T-helper 1 cell treated with Interleukin-12 subunit alpha and Interleukin-12 subunit beta and Interleukin-4 antibody, amounts not matched to agents 30 μg/mL and 1 μg/mL, for 36 hours (primary cell): ENCODE measurements around the gene TTLL5.

ENCODE experiments used
- H3K27ac Mint-ChIP-seq: one replicate; pipeline ENCODE4 v1.8.0; 2021; ENCODE audit warnings: mild to moderate bottlenecking, mixed read lengths
- H3K27me3 Mint-ChIP-seq: one replicate; pipeline ENCODE4 v1.8.0; 2021; ENCODE audit warnings: low read depth, mixed read lengths
- H3K36me3 Mint-ChIP-seq: one replicate; pipeline ENCODE4 v1.8.0; 2021; ENCODE audit warnings: low read depth, mixed read lengths
- H3K4me1 Mint-ChIP-seq: one replicate; pipeline ENCODE4 v1.8.0; 2021; ENCODE audit warnings: low read depth, mixed read lengths
- H3K4me3 Mint-ChIP-seq: one replicate; pipeline ENCODE4 v1.8.0; 2021; ENCODE audit warnings: mild to moderate bottlenecking, moderate library complexity, mixed read lengths
- H3K9me3 Mint-ChIP-seq: one replicate; pipeline ENCODE4 v1.8.0; 2021; ENCODE audit warnings: mixed read lengths

Gene TTLL5

DNA sequence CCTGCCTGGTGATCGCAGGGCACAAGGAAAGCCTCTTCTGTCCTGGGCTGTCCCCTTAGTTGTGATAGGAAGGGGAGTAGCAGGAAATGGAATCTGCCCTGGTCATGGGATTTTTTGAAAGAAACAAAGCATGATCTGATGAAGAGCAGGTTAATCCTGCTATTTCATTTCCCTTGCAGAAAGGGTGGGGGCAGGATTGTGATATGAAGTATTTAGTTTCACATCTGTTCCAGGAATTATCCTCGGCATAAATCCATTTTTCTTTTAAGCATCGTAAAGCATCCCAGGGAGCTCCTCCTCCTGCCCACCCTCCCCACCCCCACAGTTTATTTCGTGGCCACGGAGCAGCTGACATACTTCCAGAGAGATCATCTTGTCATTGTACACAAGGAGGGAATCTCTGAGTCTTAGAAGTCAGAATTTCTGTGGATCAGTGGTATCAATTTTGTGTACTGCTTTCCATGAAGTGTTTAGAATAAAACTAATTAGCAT is 267.7 kb downstream of the TTLL5 start:
- Mint-ChIP-seq H3K27ac (no peak overlapping the region), H3K9me3 (no peaks in the 10 kb centered on the region)

DNA sequence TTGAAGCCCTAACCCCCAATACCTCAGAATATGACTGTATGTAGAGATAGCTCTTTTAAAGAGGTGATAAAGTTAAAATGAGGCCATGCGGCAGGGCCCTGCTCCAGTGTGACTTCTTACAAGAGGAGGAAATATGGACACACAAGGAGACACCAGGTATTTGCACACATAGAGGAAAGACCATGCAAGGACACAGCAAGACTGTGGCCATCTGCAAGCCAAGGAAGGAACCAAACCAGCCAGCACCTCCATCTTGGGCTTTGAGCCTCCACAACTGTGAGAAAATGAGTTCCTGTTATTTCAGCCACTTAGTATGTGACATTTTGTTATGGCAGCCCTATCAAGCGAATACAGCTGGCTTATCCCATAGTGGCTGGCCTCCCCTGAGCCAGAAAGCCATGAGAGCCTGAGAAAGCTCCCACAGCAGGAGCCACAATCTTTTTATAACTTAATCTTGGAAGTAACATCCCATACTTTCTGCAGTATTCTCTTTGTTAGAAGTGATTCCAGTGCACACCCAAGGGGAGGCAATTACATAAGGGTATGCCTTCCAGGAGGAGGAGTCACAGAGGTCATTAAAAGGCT is 272.8 kb downstream of the TTLL5 start:
- Mint-ChIP-seq H3K9me3 (no peaks in the 10 kb centered on the region), H3K36me3 (no peaks in the 10 kb centered on the region), H3K4me1 (peaks cover 1% of the 10 kb centered on the region), H3K27me3 (no peaks in the 10 kb centered on the region), H3K27ac (no peak overlapping the region), H3K4me3 (no peak overlapping the region)

More for the DNA sequence above, 267.7 kb downstream of the TTLL5 start:
- Mint-ChIP-seq H3K36me3 (no peaks in the 10 kb centered on the region), H3K4me3 (no peak overlapping the region), H3K27me3 (no peaks in the 10 kb centered on the region), H3K4me1 (no peaks in the 10 kb centered on the region)

- Mint-ChIP-seq H3K9me3 (no peaks in the 10 kb centered on the region), H3K27me3 (no peaks in the 10 kb centered on the region), H3K36me3 (no peaks in the 10 kb centered on the region), H3K27ac (no peak overlapping the region), H3K4me1 (peaks cover 1% of the 10 kb centered on the region), H3K4me3 (no peak overlapping the region)
Observed at GRCh38 chr14:75934998-75935628, 274.1 kb downstream of the TTLL5 start.

DNA sequence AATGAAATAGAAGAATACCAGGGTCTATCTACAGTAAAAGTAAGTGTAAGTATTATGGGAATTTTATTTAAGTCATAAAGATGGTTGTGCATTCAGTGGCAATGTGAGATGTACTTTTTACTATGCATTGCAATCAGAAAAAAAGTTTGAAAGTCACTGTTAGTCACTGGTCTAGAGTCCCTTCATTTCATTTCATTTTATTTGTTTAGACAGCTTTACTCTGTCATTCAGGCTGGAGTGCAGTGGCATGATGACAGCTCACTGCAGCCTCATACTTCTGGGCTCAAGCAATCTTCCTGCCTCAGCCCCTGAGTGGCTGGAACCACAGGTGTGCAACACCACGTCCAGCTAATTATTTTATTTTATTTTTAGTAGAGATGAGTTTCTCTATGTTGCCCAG is 278.2 kb downstream of the TTLL5 start:
- H3K4me1 Mint-ChIP-seq, result peaks cover 1% of the 10 kb centered on the region
- no peaks in the 10 kb centered on the region for H3K9me3 Mint-ChIP-seq
- H3K36me3 Mint-ChIP-seq, result no peaks in the 10 kb centered on the region
- H3K27me3 Mint-ChIP-seq, result no peaks in the 10 kb centered on the region
- no peak overlapping the region for H3K4me3 Mint-ChIP-seq
- H3K27ac Mint-ChIP-seq, result no peak overlapping the region

- no peaks in the 10 kb centered on the region for H3K36me3 Mint-ChIP-seq
Observed at GRCh38 chr14:75941030-75941429, 280.0 kb downstream of the TTLL5 start.

GRCh38 chr14:75944607-75945241 is 283.7 kb downstream of the TTLL5 start:
- Mint-ChIP-seq H3K4me1 (no peaks in the 10 kb centered on the region), H3K27ac (no peak overlapping the region)

More at GRCh38 chr14:75941030-75941429, 280.0 kb downstream of the TTLL5 start:
- Mint-ChIP-seq H3K9me3 (no peaks in the 10 kb centered on the region), H3K27me3 (no peaks in the 10 kb centered on the region), H3K4me3 (no peak overlapping the region), H3K4me1 (no peaks in the 10 kb centered on the region), H3K27ac (no peak overlapping the region)

DNA sequence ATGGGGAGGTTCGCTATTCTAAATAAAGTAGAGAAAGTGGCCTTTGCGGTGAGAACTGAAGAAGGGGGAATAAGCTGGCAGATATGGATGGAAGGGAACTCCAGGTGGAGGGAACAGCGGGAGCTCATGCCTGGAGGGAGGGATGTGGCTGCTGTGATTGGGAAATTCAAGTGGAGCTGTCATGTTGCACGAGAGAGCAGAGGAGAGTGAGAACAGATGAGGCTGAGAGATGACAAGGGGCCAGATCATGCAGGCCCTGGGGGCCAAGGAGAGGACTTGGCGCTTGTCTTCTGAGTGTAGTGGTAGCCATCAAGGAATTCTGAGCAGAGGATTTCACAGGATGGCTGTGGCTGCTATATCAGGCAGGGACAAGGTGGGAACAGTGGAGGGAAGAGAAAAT is 285.7 kb downstream of the TTLL5 start:
- no peaks in the 10 kb centered on the region for H3K36me3 Mint-ChIP-seq
- no peaks in the 10 kb centered on the region for H3K9me3 Mint-ChIP-seq
- no peaks in the 10 kb centered on the region for H3K4me1 Mint-ChIP-seq
- no peak overlapping the region for H3K4me3 Mint-ChIP-seq
- no peaks in the 10 kb centered on the region for H3K27me3 Mint-ChIP-seq
- H3K27ac Mint-ChIP-seq, result no peak overlapping the region

More at GRCh38 chr14:75944607-75945241, 283.7 kb downstream of the TTLL5 start:
- Mint-ChIP-seq H3K9me3 (no peaks in the 10 kb centered on the region), H3K27me3 (no peaks in the 10 kb centered on the region), H3K36me3 (no peaks in the 10 kb centered on the region), H3K4me3 (no peak overlapping the region)

GRCh38 chr14:75952489-75952888 is 291.4 kb downstream of the TTLL5 start:
- H3K4me1 Mint-ChIP-seq, result no peaks in the 10 kb centered on the region
- no peak overlapping the region for H3K27ac Mint-ChIP-seq
- peaks cover 7% of the 10 kb centered on the region for H3K9me3 Mint-ChIP-seq
- H3K27me3 Mint-ChIP-seq, result no peaks in the 10 kb centered on the region
- no peak overlapping the region for H3K4me3 Mint-ChIP-seq
- no peaks in the 10 kb centered on the region for H3K36me3 Mint-ChIP-seq

GRCh38 chr14:75959031-75959430 is 298.0 kb downstream of the TTLL5 start:
- H3K27me3 Mint-ChIP-seq, result no peaks in the 10 kb centered on the region
- no peaks in the 10 kb centered on the region for H3K36me3 Mint-ChIP-seq
- no peak overlapping the region for H3K4me3 Mint-ChIP-seq
- H3K27ac Mint-ChIP-seq, result no peak overlapping the region
- H3K9me3 Mint-ChIP-seq, result no peaks in the 10 kb centered on the region
- no peaks in the 10 kb centered on the region for H3K4me1 Mint-ChIP-seq

GRCh38 chr14:75960231-75960630 is 299.2 kb downstream of the TTLL5 start:
- H3K27ac Mint-ChIP-seq, result no peak overlapping the region
- no peaks in the 10 kb centered on the region for H3K4me1 Mint-ChIP-seq
- H3K27me3 Mint-ChIP-seq, result no peaks in the 10 kb centered on the region
- no peaks in the 10 kb centered on the region for H3K9me3 Mint-ChIP-seq
- H3K36me3 Mint-ChIP-seq, result no peaks in the 10 kb centered on the region
- H3K4me3 Mint-ChIP-seq, result no peak overlapping the region

- H3K27me3 Mint-ChIP-seq, result no peaks in the 10 kb centered on the region
- no peak overlapping the region for H3K4me3 Mint-ChIP-seq
- no peaks in the 10 kb centered on the region for H3K36me3 Mint-ChIP-seq
- no peaks in the 10 kb centered on the region for H3K9me3 Mint-ChIP-seq
- no peak overlapping the region for H3K27ac Mint-ChIP-seq
- no peaks in the 10 kb centered on the region for H3K4me1 Mint-ChIP-seq
Observed at GRCh38 chr14:75961662-75962061, 300.6 kb downstream of the TTLL5 start.

GRCh38 chr14:75967866-75968265 is 306.8 kb downstream of the TTLL5 start:
- H3K9me3 Mint-ChIP-seq, result no peaks in the 10 kb centered on the region
- H3K4me1 Mint-ChIP-seq, result no peaks in the 10 kb centered on the region
- H3K36me3 Mint-ChIP-seq, result no peaks in the 10 kb centered on the region
- H3K27me3 Mint-ChIP-seq, result no peaks in the 10 kb centered on the region
- H3K4me3 Mint-ChIP-seq, result no peak overlapping the region
- no peak overlapping the region for H3K27ac Mint-ChIP-seq

DNA sequence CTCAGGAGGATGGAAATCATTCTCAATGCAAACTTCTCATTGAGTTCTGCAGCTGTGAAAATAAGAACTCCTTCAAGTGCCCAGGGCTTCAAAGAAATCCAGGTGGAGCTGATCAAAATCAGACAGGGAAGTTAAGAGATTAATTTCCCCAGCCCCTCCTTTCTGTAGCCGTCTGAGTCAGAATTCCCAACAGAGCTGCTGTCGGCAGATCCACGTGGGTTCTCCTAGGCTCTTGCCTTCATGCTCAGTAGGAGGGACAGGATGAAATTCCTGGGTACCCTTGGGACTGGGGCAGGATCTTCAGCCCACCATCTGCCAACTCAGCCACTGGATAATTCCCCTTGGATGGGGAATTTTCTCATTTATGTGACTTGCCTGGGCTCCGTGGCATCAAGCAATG is 307.4 kb downstream of the TTLL5 start:
- Mint-ChIP-seq H3K4me1 (no peaks in the 10 kb centered on the region), H3K27ac (no peak overlapping the region), H3K9me3 (no peaks in the 10 kb centered on the region), H3K27me3 (no peaks in the 10 kb centered on the region), H3K36me3 (no peaks in the 10 kb centered on the region), H3K4me3 (no peak overlapping the region)

- no peak overlapping the region for H3K27ac Mint-ChIP-seq
- H3K9me3 Mint-ChIP-seq, result no peaks in the 10 kb centered on the region
- no peaks in the 10 kb centered on the region for H3K36me3 Mint-ChIP-seq
- H3K4me1 Mint-ChIP-seq, result no peaks in the 10 kb centered on the region
- H3K27me3 Mint-ChIP-seq, result no peaks in the 10 kb centered on the region
- no peak overlapping the region for H3K4me3 Mint-ChIP-seq
Observed at GRCh38 chr14:75969126-75969525, 308.1 kb downstream of the TTLL5 start.

DNA sequence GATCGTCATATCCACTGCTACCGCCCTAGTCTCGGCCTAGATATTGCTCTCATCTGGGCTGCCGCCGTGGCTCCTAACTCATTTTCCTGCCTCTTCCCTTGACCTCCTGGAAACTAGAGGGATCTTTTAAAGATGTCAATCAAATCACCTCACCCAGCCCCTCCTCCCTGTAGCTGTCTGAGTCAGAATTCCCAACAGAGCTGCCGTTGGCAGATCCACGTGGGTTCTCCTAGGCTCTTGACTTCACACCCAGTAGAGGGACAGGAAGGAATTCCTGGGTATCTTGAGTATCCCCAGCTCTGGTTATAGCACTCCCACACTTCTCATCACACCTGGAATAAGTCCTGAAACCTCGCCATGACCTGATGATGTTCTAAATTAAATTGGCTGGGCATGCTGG is 308.8 kb downstream of the TTLL5 start:
- H3K36me3 Mint-ChIP-seq, result no peaks in the 10 kb centered on the region
- no peaks in the 10 kb centered on the region for H3K9me3 Mint-ChIP-seq
- H3K4me1 Mint-ChIP-seq, result no peaks in the 10 kb centered on the region
- no peak overlapping the region for H3K4me3 Mint-ChIP-seq
- H3K27ac Mint-ChIP-seq, result no peak overlapping the region
- no peaks in the 10 kb centered on the region for H3K27me3 Mint-ChIP-seq
